ENCODE data around the gene SCYGR1.

- TF ChIP-seq POLR2AphosphoS5 (IDR thresholded peaks at IDR 0.05; ENCODE audit: low read depth, low read length) (no peak), CTCF (IDR thresholded peaks at IDR 0.05) (no peak)
These were observed 11.2 kb upstream of the SCYGR1 start for GRCh38 chr2:227398684-227399670.
